K562 (cell line): ENCODE measurements around the gene NAA38. TPM values are rescaled to one million over a fixed set of nuclear protein-coding genes. Genes with fewer than 3 reads are reported as not detected.

Experiments
- ATAC-seq: fragments of 200-7000 bp; cut with Tn5 transposase; 3 replicates; pipeline ENCODE4 v1.9.1; 2020; ENCODE audit warnings: moderate library complexity
- BruUV-seq: library from RNA; stranded (reverse); fragments of 400-500 nt; replicated peaks from 2 replicates; lab custom pipeline; 2021; lab: Mats Ljungman, UMichigan
- CTCF ChIA-PET: fragments of 300-600 bp; formaldehyde crosslinking; extraction: SDS; loops from one replicate; lab custom pipeline; 2021; ENCODE audit warnings: low intra/inter-chr PET ratio; lab: Yijun Ruan, JAX
- POLR2A ChIA-PET: fragments of 300-600, 350-650 bp; sonication (Branson Sonifier 250); formaldehyde crosslinking; extraction: SDS; loops from one replicate; lab custom pipeline; 2021; ENCODE audit warnings: antibody characterized with exemption, inconsistent platforms; lab: Yijun Ruan, JAX
- DNase-seq, 4 experiments: peaks; one replicate each; pipeline versions ENCODE4 v3.0.0 to v3.0.0-alpha.2; 2011 to 2018; ENCODE audit warnings: low spot score in 3 of 4, mixed read lengths in 3 of 4; ENCODE audit errors: extremely low read depth in 1 of 4
- FAIRE-seq: peaks from 2 replicates; lab custom pipeline; 2011; peaks lifted over from hg19 to GRCh38; lab: Jason Lieb, UNC
- H2AFZ ChIP-seq: 2 replicates; pipeline ENCODE4 v1.6.0; 2011; ENCODE audit warnings: low read depth, low read length, control low read depth, inconsistent platforms
- H3K27ac ChIP-seq: fragments of 200-600 bp; 3 replicates; pipeline ENCODE4 v1.8.0; 2011; ENCODE audit warnings: low read depth, mild to moderate bottlenecking, control low read depth, inconsistent platforms, low read length, moderate library complexity, mixed read lengths; ENCODE audit errors: extremely low read depth
- H3K27me3 ChIP-seq, 2 experiments: fragments of 300-600 bp in 1 of 2; 2 replicates in 1 of 2; 3 replicates in 1 of 2; pipeline versions ENCODE4 v1.6.0 to v1.8.0; 2011; ENCODE audit warnings: inconsistent platforms in 2 of 2, low read length in 2 of 2, mild to moderate bottlenecking in 1 of 2, mixed read lengths in 1 of 2, moderate library complexity in 1 of 2; ENCODE audit not compliant: control insufficient read depth in 2 of 2, insufficient read depth in 2 of 2
- H3K36me3 ChIP-seq: fragments of 300-600 bp; 3 replicates; pipeline ENCODE4 v1.8.0; 2011; ENCODE audit warnings: mild to moderate bottlenecking, low read length, inconsistent platforms; ENCODE audit not compliant: control insufficient read depth, insufficient read depth
- H3K4me1 ChIP-seq, 2 experiments: fragments of 200-600 bp in 1 of 2; replicated peaks in 1 of 2; 2 replicates in 1 of 2; 3 replicates in 1 of 2; pipeline versions ENCODE4 v1.5.1 to v1.8.0; 2011; ENCODE audit warnings: inconsistent platforms in 2 of 2, low read length in 2 of 2, mild to moderate bottlenecking in 1 of 2, mixed read lengths in 1 of 2, moderate library complexity in 1 of 2; ENCODE audit not compliant: control insufficient read depth in 2 of 2, insufficient read depth in 2 of 2
- H3K4me2 ChIP-seq: 2 replicates; pipeline ENCODE4 v1.6.1; 2011; ENCODE audit warnings: low read length, control low read depth, inconsistent platforms, mixed read lengths; ENCODE audit not compliant: insufficient read depth
- H3K4me3 ChIP-seq: fragments of 200-600 bp; sonication (generic), shearing (Covaris generic); 2 replicates; pipeline ENCODE4 v1.5.1; 2016; ENCODE audit warnings: control low read depth, inconsistent platforms
- H3K79me2 ChIP-seq: fragments of 200-600 bp; 3 replicates; pipeline ENCODE4 v1.8.0; 2011; ENCODE audit warnings: low read length, inconsistent platforms; ENCODE audit not compliant: control insufficient read depth, insufficient read depth
- H3K9ac ChIP-seq, 2 experiments: 2 replicates each; pipeline versions ENCODE4 v1.6.0 to v1.6.1; 2011; ENCODE audit warnings: low read depth in 2 of 2, low read length in 2 of 2, control low read depth in 1 of 2, inconsistent platforms in 1 of 2, mild to moderate bottlenecking in 1 of 2, mixed read lengths in 1 of 2; ENCODE audit not compliant: insufficient read depth in 1 of 2
- H3K9me1 ChIP-seq: one replicate; pipeline ENCODE4 v1.6.0; 2011; ENCODE audit warnings: inconsistent platforms, mild to moderate bottlenecking, low read length, moderate library complexity; ENCODE audit not compliant: control insufficient read depth, insufficient read depth
- H3K9me3 ChIP-seq: replicated peaks from 2 replicates; pipeline ENCODE4 v1.5.1; 2011; ENCODE audit warnings: low read depth, low read length, inconsistent platforms; ENCODE audit not compliant: control insufficient read depth, insufficient read depth
- H4K20me1 ChIP-seq: replicated peaks from 2 replicates; pipeline ENCODE4 v1.6.1; 2011; ENCODE audit warnings: low read length, inconsistent platforms, mixed read lengths; ENCODE audit not compliant: control insufficient read depth, insufficient read depth
- CREBBP ChIP-seq: IDR thresholded peaks from one replicate; pipeline ENCODE4 v1.6.1; 2012; ENCODE audit warnings: low read depth, mild to moderate bottlenecking, control low read depth, inconsistent platforms, low read length
- FOSL1 ChIP-seq: fragments of 200-800 bp; sonication (Bioruptor generic); conservative IDR thresholded peaks from 2 replicates; pipeline ENCODE4 v1.6.1; 2016; ENCODE audit warnings: missing genetic modification characterization, missing compliant biosample characterization
- L3MBTL2 ChIP-seq: fragments of 450-650 bp; IDR thresholded peaks from 2 replicates; pipeline ENCODE4 v1.6.1; 2016; ENCODE audit warnings: mild to moderate bottlenecking, moderate library complexity
- MAFG ChIP-seq: fragments of 450-650 bp; conservative IDR thresholded peaks from 2 replicates; pipeline ENCODE4 v1.6.1; 2016; ENCODE audit warnings: missing genetic modification characterization, missing compliant biosample characterization
- MXI1 ChIP-seq: IDR thresholded peaks from 2 replicates; pipeline ENCODE4 v1.6.1; 2011; ENCODE audit warnings: low read depth, mild to moderate bottlenecking, improper control_type of control experiment, low read length
- MYBL2 ChIP-seq, 2 experiments: fragments of 450-650 bp in 1 of 2; sonication (generic) in 1 of 2; formaldehyde crosslinking in 1 of 2; IDR thresholded peaks; 2 replicates each; pipeline versions ENCODE4 v1.6.1 to v1.8.1; 2017 to 2022; ENCODE audit warnings: borderline replicate concordance in 1 of 2, inconsistent platforms in 1 of 2, low read depth in 1 of 2, mild to moderate bottlenecking in 1 of 2, missing genetic modification reagents in 1 of 2, moderate library complexity in 1 of 2
- NELFE ChIP-seq: IDR thresholded peaks from 2 replicates; pipeline ENCODE4 v1.6.1; 2011; ENCODE audit warnings: mild to moderate bottlenecking; ENCODE audit not compliant: insufficient read depth, insufficient read length
- TCF3 ChIP-seq: sonication (generic); formaldehyde crosslinking; IDR thresholded peaks from 2 replicates; pipeline ENCODE4 v1.4.0; 2020; ENCODE audit warnings: mild to moderate bottlenecking, missing genetic modification reagents
- TEAD1 ChIP-seq, 2 experiments: fragments of 450-650 bp in 1 of 2; sonication (generic) in 1 of 2; formaldehyde crosslinking; IDR thresholded peaks; 2 replicates each; pipeline versions ENCODE4 v1.4.0 to v1.8.0; 2020 to 2022; ENCODE audit warnings: mild to moderate bottlenecking in 2 of 2, missing genetic modification reagents in 1 of 2
- ZNF121 ChIP-seq: sonication (generic); formaldehyde crosslinking; conservative IDR thresholded peaks from 2 replicates; pipeline ENCODE4 v1.8.0; 2022; ENCODE audit warnings: missing genetic modification reagents
- ZNF444 ChIP-seq: fragments of 250-450 bp; sonication (Bioruptor Pico); IDR thresholded peaks from 2 replicates; pipeline ENCODE4 v1.4.0; 2020; ENCODE audit warnings: mild to moderate bottlenecking, moderate library complexity
- WGBS: fragments of 100-300 bp; shearing (Covaris generic); methylation state at CpG from one replicate; pipeline ENCODE4 v1.1.6; 2016; ENCODE audit warnings: low coverage, mixed read lengths; ENCODE audit not compliant: insufficient coverage; ENCODE audit errors: missing lambda C conversion rate; 5-methylcytosine and 5-hydroxymethylcytosine counted together
- in situ Hi-C: fragments of 300-500 bp; cut with MboI; formaldehyde crosslinking; loops from 4 replicates; pipeline ENCODE4 v1.15.0; 2018; ENCODE audit warnings: inconsistent platforms, mixed read lengths
- intact Hi-C: fragments of 100-400 bp; cut with micrococcal nuclease; formaldehyde crosslinking; loops from 2 replicates; pipeline ENCODE4 v1.14.2; 2022
- polyA plus RNA-seq, 8 experiments: library from polyadenylated mRNA; depleted of rRNA in 4 of 8; stranded (reverse) in 5 of 8; unstranded in 3 of 8; fragments of >200 nt; fragmentation: Nextera tagmentation in 2 of 8; fragmentation: Illumina TruSeq in 1 of 8; extraction: Ambion mirVana in 2 of 8; extraction: Trizol in 1 of 8; gene quantifications; 2 replicates each; pipeline versions ENCODE4 v1.2.1 to v1.2.3, GENCODE V29; 2011 to 2014; ENCODE audit warnings: inconsistent platforms in 1 of 8, missing spikeins in 1 of 8
- total RNA-seq, 7 experiments: library from RNA; depleted of rRNA in 6 of 7; stranded (reverse); fragments of >200 nt in 6 of 7; fragmentation: Illumina TruSeq in 2 of 7; extraction: Trizol in 2 of 7; gene quantifications; 2 replicates each; pipeline versions ENCODE4 v1.2.1 to v1.2.3, GENCODE V29; 2011 to 2021; ENCODE audit warnings: low replicate concordance in 1 of 7
- TF ChIP-seq, protein P1 (sequence below): fragments of 450-650 bp; formaldehyde crosslinking; IDR thresholded peaks from 2 replicates; pipeline ENCODE4 v1.4.0; 2020; ENCODE audit warnings: mild to moderate bottlenecking, moderate library complexity
- TF ChIP-seq, protein P2 (sequence below), 2 experiments: fragments of 450-650 bp; IDR thresholded peaks; 2 replicates each; pipeline ENCODE4 v1.6.1; 2016
- TF ChIP-seq, protein P3 (sequence below): sonication (generic); formaldehyde crosslinking; IDR thresholded peaks from 2 replicates; pipeline ENCODE4 v1.8.0; 2023; ENCODE audit warnings: mild to moderate bottlenecking, missing genetic modification reagents
- TF ChIP-seq, protein P4 (sequence below): sonication (generic); formaldehyde crosslinking; IDR thresholded peaks from 2 replicates; pipeline ENCODE4 v1.5.0; 2020; ENCODE audit warnings: missing genetic modification reagents

NAA38 gene
- total and polyA plus RNA-seq, 9 of the 15 experiments (the other 6 are each of a cell fraction or from before 2014, with no cell fraction given): 16.4 to 99.8 (median 57.3) TPM

DNA sequence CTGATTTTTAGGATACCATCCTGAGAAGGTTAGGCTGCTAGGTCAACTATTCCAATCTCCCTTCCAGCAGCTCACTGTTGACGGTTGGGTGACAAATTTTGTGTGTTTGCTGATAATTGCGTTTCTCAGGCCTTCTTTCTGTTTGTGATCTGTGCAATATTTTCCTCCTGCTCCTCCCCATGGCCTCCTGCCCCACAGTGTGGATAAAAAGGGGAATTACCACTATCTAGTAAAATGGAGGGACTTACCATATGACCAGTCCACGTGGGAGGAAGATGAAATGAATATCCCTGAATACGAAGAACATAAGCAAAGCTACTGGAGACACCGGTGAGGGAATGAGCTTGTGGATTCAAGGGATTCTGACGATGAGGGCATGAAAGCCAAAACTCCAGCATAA, 40.4 kb upstream of the NAA38 start:
- no peaks in the 10 kb centered on the region for H3K9me3 ChIP-seq
- 44% methylated on average over 6 of the region's 6 CpGs for WGBS
- ChIA-PET CTCF (interaction anchor here (0.8 to 2.5 kb wide), 4 partner anchors 35 to 155 kb away, joined by 3 to 38 read pairs (median 4); no protein-coding TSS in a partner anchor), POLR2A (interaction anchor here (0.7 to 3.3 kb wide), 3 partner anchors 15 to 293 kb away, joined by 3 to 8 read pairs (median 3); partner anchors contain the start of gene RNF227)
- no peak overlapping the region for H3K9ac ChIP-seq
- H3K4me1 ChIP-seq: no peaks in the 10 kb centered on the region
- H3K9me1 ChIP-seq: no peaks in the 10 kb centered on the region
- no peaks in the 10 kb centered on the region for H3K79me2 ChIP-seq
- no peak overlapping the region for H3K4me3 ChIP-seq
- peak; percentile 78 for ATAC-seq
- FAIRE-seq: no peak
- no peaks in the 10 kb centered on the region for H3K27me3 ChIP-seq
- peaks cover 66% of the 10 kb centered on the region for H3K36me3 ChIP-seq
- H3K4me2 ChIP-seq: no peak overlapping the region
- no peak overlapping the region for H2AFZ ChIP-seq
- no TSS peak for BruUV-seq
- intact Hi-C loops (loop anchor here (1.0 to 10.0 kb wide), 3 partner anchors 35 to 155 kb away; partner anchors contain the start of gene KDM6B), in situ Hi-C loops (no loop called here)
- H3K27ac ChIP-seq: no peak overlapping the region
- H4K20me1 ChIP-seq: no peaks in the 10 kb centered on the region
- DNase-seq: peak in 3 of 4 experiments; percentile 23 to 34 (median 33)
- TF ChIP-seq, protein P1, sequence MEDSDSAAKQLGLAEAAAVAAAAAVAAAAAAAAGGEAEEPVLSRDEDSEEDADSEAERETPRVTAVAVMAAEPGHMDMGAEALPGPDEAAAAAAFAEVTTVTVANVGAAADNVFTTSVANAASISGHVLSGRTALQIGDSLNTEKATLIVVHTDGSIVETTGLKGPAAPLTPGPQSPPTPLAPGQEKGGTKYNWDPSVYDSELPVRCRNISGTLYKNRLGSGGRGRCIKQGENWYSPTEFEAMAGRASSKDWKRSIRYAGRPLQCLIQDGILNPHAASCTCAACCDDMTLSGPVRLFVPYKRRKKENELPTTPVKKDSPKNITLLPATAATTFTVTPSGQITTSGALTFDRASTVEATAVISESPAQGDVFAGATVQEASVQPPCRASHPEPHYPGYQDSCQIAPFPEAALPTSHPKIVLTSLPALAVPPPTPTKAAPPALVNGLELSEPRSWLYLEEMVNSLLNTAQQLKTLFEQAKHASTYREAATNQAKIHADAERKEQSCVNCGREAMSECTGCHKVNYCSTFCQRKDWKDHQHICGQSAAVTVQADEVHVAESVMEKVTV: peak; percentile 73
- TF ChIP-seq ZNF444 (CRISPR knock-in tag): no peak
- TF ChIP-seq, protein P2, sequence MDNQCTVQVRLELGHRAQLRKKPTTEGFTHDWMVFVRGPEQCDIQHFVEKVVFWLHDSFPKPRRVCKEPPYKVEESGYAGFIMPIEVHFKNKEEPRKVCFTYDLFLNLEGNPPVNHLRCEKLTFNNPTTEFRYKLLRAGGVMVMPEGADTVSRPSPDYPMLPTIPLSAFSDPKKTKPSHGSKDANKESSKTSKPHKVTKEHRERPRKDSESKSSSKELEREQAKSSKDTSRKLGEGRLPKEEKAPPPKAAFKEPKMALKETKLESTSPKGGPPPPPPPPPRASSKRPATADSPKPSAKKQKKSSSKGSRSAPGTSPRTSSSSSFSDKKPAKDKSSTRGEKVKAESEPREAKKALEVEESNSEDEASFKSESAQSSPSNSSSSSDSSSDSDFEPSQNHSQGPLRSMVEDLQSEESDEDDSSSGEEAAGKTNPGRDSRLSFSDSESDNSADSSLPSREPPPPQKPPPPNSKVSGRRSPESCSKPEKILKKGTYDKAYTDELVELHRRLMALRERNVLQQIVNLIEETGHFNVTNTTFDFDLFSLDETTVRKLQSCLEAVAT (IDR thresholded peaks at IDR 0.05): no peak
- TF ChIP-seq, protein P3, sequence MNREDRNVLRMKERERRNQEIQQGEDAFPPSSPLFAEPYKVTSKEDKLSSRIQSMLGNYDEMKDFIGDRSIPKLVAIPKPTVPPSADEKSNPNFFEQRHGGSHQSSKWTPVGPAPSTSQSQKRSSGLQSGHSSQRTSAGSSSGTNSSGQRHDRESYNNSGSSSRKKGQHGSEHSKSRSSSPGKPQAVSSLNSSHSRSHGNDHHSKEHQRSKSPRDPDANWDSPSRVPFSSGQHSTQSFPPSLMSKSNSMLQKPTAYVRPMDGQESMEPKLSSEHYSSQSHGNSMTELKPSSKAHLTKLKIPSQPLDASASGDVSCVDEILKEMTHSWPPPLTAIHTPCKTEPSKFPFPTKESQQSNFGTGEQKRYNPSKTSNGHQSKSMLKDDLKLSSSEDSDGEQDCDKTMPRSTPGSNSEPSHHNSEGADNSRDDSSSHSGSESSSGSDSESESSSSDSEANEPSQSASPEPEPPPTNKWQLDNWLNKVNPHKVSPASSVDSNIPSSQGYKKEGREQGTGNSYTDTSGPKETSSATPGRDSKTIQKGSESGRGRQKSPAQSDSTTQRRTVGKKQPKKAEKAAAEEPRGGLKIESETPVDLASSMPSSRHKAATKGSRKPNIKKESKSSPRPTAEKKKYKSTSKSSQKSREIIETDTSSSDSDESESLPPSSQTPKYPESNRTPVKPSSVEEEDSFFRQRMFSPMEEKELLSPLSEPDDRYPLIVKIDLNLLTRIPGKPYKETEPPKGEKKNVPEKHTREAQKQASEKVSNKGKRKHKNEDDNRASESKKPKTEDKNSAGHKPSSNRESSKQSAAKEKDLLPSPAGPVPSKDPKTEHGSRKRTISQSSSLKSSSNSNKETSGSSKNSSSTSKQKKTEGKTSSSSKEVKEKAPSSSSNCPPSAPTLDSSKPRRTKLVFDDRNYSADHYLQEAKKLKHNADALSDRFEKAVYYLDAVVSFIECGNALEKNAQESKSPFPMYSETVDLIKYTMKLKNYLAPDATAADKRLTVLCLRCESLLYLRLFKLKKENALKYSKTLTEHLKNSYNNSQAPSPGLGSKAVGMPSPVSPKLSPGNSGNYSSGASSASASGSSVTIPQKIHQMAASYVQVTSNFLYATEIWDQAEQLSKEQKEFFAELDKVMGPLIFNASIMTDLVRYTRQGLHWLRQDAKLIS: no peak
- TF ChIP-seq ZNF121 (CRISPR knock-in tag): no peak
- TF ChIP-seq MAFG: no peak
- TF ChIP-seq TEAD1 (CRISPR knock-in tag; IDR thresholded peaks at IDR 0.05): no peak
- no peak for TF ChIP-seq MYBL2 (IDR thresholded peaks at IDR 0.05; ENCODE audit: low read depth)
- TF ChIP-seq MYBL2 (CRISPR knock-in tag; IDR thresholded peaks at IDR 0.05; ENCODE audit: borderline replicate concordance): no peak
- TF ChIP-seq MXI1: no peak
- TF ChIP-seq NELFE: no peak
- peak; percentile 48; the same call in 1 of the 2 replicates for TF ChIP-seq L3MBTL2
- no peak for TF ChIP-seq TCF3 (CRISPR knock-in tag)
- no peak for TF ChIP-seq FOSL1 (tag)
- TF ChIP-seq, protein P4, sequence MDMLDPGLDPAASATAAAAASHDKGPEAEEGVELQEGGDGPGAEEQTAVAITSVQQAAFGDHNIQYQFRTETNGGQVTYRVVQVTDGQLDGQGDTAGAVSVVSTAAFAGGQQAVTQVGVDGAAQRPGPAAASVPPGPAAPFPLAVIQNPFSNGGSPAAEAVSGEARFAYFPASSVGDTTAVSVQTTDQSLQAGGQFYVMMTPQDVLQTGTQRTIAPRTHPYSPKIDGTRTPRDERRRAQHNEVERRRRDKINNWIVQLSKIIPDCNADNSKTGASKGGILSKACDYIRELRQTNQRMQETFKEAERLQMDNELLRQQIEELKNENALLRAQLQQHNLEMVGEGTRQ: no peak
- TF ChIP-seq CREBBP: no peak
